Peyer's patch (tissue), 4 donors: Measurements from ENCODE around the gene SMYD3.

Source experiments
- POLR2A ChIP-seq, 2 donors: fragments of 450-650 bp; IDR thresholded peaks; one replicate each; pipeline ENCODE4 v1.5.1; 2017; ENCODE audit warnings: antibody characterized with exemption in 2 of 2, mild to moderate bottlenecking in 2 of 2, moderate library complexity in 2 of 2
- TF ChIP-seq, protein P1 (sequence below), 6 experiments: fragments of 450-650 bp in 4 of 6; fragments of 200-600 bp in 2 of 6; sonication (generic) in 1 of 6; IDR thresholded peaks; one replicate each; pipeline ENCODE4 v1.5.1; 2017 to 2019; ENCODE audit warnings: antibody characterized with exemption in 6 of 6, mild to moderate bottlenecking in 3 of 6, moderate library complexity in 1 of 6

DNA sequence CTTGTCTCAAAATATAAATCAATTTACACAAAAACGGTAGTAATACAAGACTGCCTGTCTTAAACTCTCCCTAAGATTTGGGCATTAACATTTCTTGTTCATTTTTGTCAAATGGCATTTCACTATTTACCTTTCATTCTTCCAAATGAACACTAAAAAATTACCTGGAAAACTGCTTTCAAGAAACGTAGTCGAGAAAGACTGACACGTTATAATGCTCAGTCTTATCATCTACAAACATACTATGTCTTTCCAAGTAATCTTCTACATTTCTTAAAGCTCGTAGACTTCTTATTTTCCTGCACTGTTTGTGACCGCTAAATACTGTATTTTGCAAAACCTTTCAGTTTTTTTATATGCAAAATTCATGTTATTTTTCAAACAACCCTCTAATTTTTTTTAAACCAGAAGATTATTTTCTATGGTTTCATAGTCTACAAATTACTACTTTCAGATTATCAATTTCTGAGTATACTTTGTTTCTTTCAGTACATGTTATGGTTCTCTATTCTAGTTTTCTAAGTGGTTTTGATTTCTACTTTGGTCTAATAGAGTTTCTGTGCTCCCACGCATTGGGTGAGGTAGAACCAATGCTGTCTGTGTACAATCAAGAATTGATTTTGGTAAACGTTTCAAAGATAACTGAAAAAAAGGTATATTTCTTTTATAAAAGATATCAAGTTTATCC, 336.4 kb downstream of the SMYD3 start:
- TF ChIP-seq, protein P1, sequence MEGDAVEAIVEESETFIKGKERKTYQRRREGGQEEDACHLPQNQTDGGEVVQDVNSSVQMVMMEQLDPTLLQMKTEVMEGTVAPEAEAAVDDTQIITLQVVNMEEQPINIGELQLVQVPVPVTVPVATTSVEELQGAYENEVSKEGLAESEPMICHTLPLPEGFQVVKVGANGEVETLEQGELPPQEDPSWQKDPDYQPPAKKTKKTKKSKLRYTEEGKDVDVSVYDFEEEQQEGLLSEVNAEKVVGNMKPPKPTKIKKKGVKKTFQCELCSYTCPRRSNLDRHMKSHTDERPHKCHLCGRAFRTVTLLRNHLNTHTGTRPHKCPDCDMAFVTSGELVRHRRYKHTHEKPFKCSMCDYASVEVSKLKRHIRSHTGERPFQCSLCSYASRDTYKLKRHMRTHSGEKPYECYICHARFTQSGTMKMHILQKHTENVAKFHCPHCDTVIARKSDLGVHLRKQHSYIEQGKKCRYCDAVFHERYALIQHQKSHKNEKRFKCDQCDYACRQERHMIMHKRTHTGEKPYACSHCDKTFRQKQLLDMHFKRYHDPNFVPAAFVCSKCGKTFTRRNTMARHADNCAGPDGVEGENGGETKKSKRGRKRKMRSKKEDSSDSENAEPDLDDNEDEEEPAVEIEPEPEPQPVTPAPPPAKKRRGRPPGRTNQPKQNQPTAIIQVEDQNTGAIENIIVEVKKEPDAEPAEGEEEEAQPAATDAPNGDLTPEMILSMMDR (IDR thresholded peaks at IDR 0.05) = no peak
- no peak for TF ChIP-seq POLR2A (IDR thresholded peaks at IDR 0.05)
